Dedifferentiated amniotic fluid mesenchymal stem cell (primary cell): ENCODE measurements around the gene SULT1A1.
"Not testable (repeated sequence)": the region's sequence is repeated elsewhere in the genome, so short reads cannot be mapped to it uniquely, and the experiment has no call there.

Experiments used
- DNase-seq: peaks from one replicate; pipeline ENCODE4 v3.0.0-alpha.2; 2016; ENCODE audit errors: extremely low spot score

Gene SULT1A1

GRCh38 chr16:28591355-28591754 lies 18.5 kb downstream of the SULT1A1 start:
- no peak for DNase-seq

- DNase-seq = no peak
Measured at GRCh38 chr16:28590384-28591340, 19.2 kb downstream of the SULT1A1 start.

- DNase-seq = no peak
Measured at GRCh38 chr16:28589930-28590329, 19.9 kb downstream of the SULT1A1 start.

GRCh38 chr16:28589069-28589468 lies 20.8 kb downstream of the SULT1A1 start:
- DNase-seq = no peak

- DNase-seq = no peak
Measured at GRCh38 chr16:28587386-28587785, 22.5 kb downstream of the SULT1A1 start.

GRCh38 chr16:28586466-28586865 lies 23.4 kb downstream of the SULT1A1 start:
- no peak for DNase-seq

GRCh38 chr16:28585674-28586073 lies 24.2 kb downstream of the SULT1A1 start:
- DNase-seq = no peak

- DNase-seq = no peak
Measured at GRCh38 chr16:28580726-28581315, 29.0 kb downstream of the SULT1A1 start.

- DNase-seq = no peak
Measured at GRCh38 chr16:28575446-28576109, 34.3 kb downstream of the SULT1A1 start.

GRCh38 chr16:28574925-28575324 lies 34.9 kb downstream of the SULT1A1 start:
- no peak for DNase-seq

- DNase-seq = no peak
Measured at GRCh38 chr16:28573738-28574718, 35.8 kb downstream of the SULT1A1 start.

GRCh38 chr16:28572696-28573510 lies 36.9 kb downstream of the SULT1A1 start:
- no peak for DNase-seq

GRCh38 chr16:28569968-28570752 lies 39.7 kb downstream of the SULT1A1 start:
- no peak for DNase-seq

GRCh38 chr16:28569021-28569420 lies 40.8 kb downstream of the SULT1A1 start:
- no peak for DNase-seq

GRCh38 chr16:28567292-28567691 lies 42.6 kb downstream of the SULT1A1 start:
- no peak for DNase-seq

GRCh38 chr16:28566233-28566925 lies 43.5 kb downstream of the SULT1A1 start:
- DNase-seq = not testable (repeated sequence)

GRCh38 chr16:28563218-28563617 lies 46.6 kb downstream of the SULT1A1 start:
- DNase-seq = no peak

- DNase-seq = no peak
Measured at GRCh38 chr16:28562199-28562598, 47.6 kb downstream of the SULT1A1 start.

- no peak for DNase-seq
Measured at GRCh38 chr16:28561557-28562187, 48.2 kb downstream of the SULT1A1 start.
